ENCODE results near the gene CYB5RL. TPM values are rescaled to one million over a fixed set of nuclear protein-coding genes. Genes with fewer than 3 reads are reported as not detected.
A peak's percentile ranks its signal among the peaks of the same experiment; 100 is the strongest.
"Not testable (repeated sequence)": the region's sequence is repeated elsewhere in the genome, so short reads cannot be mapped to it uniquely, and the experiment has no call there.

The CYB5RL gene
- total RNA-seq, 1 donor from 2014 or later, result 9.0 TPM

GRCh38 chr1:54215523-54215922 is 15.7 kb upstream of the CYB5RL start:
- Mint-ChIP-seq H3K4me1 (ENCODE audit: low read depth) (no peaks in the 10 kb centered on the region), H3K36me3 (ENCODE audit: insufficient read depth) (peaks cover 29% of the 10 kb centered on the region), H3K27me3 (no peaks in the 10 kb centered on the region), H3K27ac (no peak overlapping the region), H3K9me3 (ENCODE audit: low read depth) (no peaks in the 10 kb centered on the region), H3K4me3 (ENCODE audit: low read depth) (no peak overlapping the region)
- DNase-seq (ENCODE audit: low spot score, unreplicated experiment), result no peak
- TF ChIP-seq CTCF (IDR thresholded peaks at IDR 0.05; ENCODE audit: unreplicated experiment), result no peak

- no peak for DNase-seq (ENCODE audit: low spot score, unreplicated experiment)
- no peaks in the 10 kb centered on the region for H3K27me3 Mint-ChIP-seq
- no peaks in the 10 kb centered on the region for H3K9me3 Mint-ChIP-seq (ENCODE audit: low read depth)
- H3K27ac Mint-ChIP-seq, result no peak overlapping the region
- peaks cover 31% of the 10 kb centered on the region for H3K36me3 Mint-ChIP-seq (ENCODE audit: insufficient read depth)
- H3K4me1 Mint-ChIP-seq (ENCODE audit: low read depth), result no peaks in the 10 kb centered on the region
- no peak for TF ChIP-seq CTCF (IDR thresholded peaks at IDR 0.05; ENCODE audit: unreplicated experiment)
- no peak overlapping the region for H3K4me3 Mint-ChIP-seq (ENCODE audit: low read depth)
Observed at GRCh38 chr1:54212872-54213271, 13.0 kb upstream of the CYB5RL start.

- H3K27ac Mint-ChIP-seq; H3K4me1 Mint-ChIP-seq (ENCODE audit: low read depth); H3K9me3 Mint-ChIP-seq (ENCODE audit: low read depth): not testable (repeated sequence)
Observed at GRCh38 chr1:54207896-54208295, 8.1 kb upstream of the CYB5RL start.

GRCh38 chr1:54207287-54207686 is 7.5 kb upstream of the CYB5RL start:
- Mint-ChIP-seq H3K27me3 (no peaks in the 10 kb centered on the region), H3K4me1 (ENCODE audit: low read depth) (peaks cover 1% of the 10 kb centered on the region), H3K4me3 (ENCODE audit: low read depth) (no peak overlapping the region), H3K9me3 (ENCODE audit: low read depth) (no peaks in the 10 kb centered on the region), H3K27ac (no peak overlapping the region), H3K36me3 (ENCODE audit: insufficient read depth) (peaks cover 35% of the 10 kb centered on the region)
- TF ChIP-seq CTCF (IDR thresholded peaks at IDR 0.05; ENCODE audit: unreplicated experiment), result no peak
- no peak for DNase-seq (ENCODE audit: low spot score, unreplicated experiment)

More at GRCh38 chr1:54207896-54208295, 8.1 kb upstream of the CYB5RL start:
- H3K36me3 Mint-ChIP-seq (ENCODE audit: insufficient read depth), result peaks cover 36% of the 10 kb centered on the region
- H3K4me3 Mint-ChIP-seq (ENCODE audit: low read depth); DNase-seq (ENCODE audit: low spot score, unreplicated experiment); H3K27me3 Mint-ChIP-seq: not testable (repeated sequence)

- no peak for TF ChIP-seq CTCF (IDR thresholded peaks at IDR 0.05; ENCODE audit: unreplicated experiment)
- H3K27ac Mint-ChIP-seq, result no peak overlapping the region
- no peaks in the 10 kb centered on the region for H3K9me3 Mint-ChIP-seq (ENCODE audit: low read depth)
- peaks cover 12% of the 10 kb centered on the region for H3K4me1 Mint-ChIP-seq (ENCODE audit: low read depth)
- peaks cover 19% of the 10 kb centered on the region for H3K36me3 Mint-ChIP-seq (ENCODE audit: insufficient read depth)
- no peak for DNase-seq (ENCODE audit: low spot score, unreplicated experiment)
- no peak overlapping the region for H3K4me3 Mint-ChIP-seq (ENCODE audit: low read depth)
- H3K27me3 Mint-ChIP-seq, result no peaks in the 10 kb centered on the region
Observed at GRCh38 chr1:54204199-54204598, 4.4 kb upstream of the CYB5RL start.

GRCh38 chr1:54200519-54200997 is 728 bp upstream of the CYB5RL start:
- no peak for DNase-seq (ENCODE audit: low spot score, unreplicated experiment)
- peak overlapping the region; percentile 90 for H3K4me3 Mint-ChIP-seq (ENCODE audit: low read depth)
- peaks cover 8% of the 10 kb centered on the region for H3K36me3 Mint-ChIP-seq (ENCODE audit: insufficient read depth)
- TF ChIP-seq CTCF (IDR thresholded peaks at IDR 0.05; ENCODE audit: unreplicated experiment), result no peak
- peaks cover 12% of the 10 kb centered on the region for H3K4me1 Mint-ChIP-seq (ENCODE audit: low read depth)
- H3K27me3 Mint-ChIP-seq, result no peaks in the 10 kb centered on the region
- H3K9me3 Mint-ChIP-seq (ENCODE audit: low read depth), result no peaks in the 10 kb centered on the region
- peak overlapping the region; percentile 94 for H3K27ac Mint-ChIP-seq

Measured in progenitor cell of endocrine pancreas (in vitro differentiated cells).